GM12875 (cell line): ENCODE data around the gene C11orf58.

ENCODE experiments used
- H3K4me3 ChIP-seq: one replicate; pipeline ENCODE4 v1.5.1; 2011; ENCODE audit warnings: low read depth, low read length, control low read depth
- CTCF ChIP-seq: IDR thresholded peaks from 2 replicates; pipeline ENCODE4 v1.5.1; 2011; ENCODE audit warnings: low read depth, mild to moderate bottlenecking, control low read depth, inconsistent platforms, low read length, moderate library complexity, borderline replicate concordance; ENCODE audit not compliant: insufficient read depth

The C11orf58 gene

GRCh38 chr11:16791191-16791961 is 52.9 kb downstream of the C11orf58 start:
- no peak overlapping the region for H3K4me3 ChIP-seq
- TF ChIP-seq CTCF, result no peak

DNA sequence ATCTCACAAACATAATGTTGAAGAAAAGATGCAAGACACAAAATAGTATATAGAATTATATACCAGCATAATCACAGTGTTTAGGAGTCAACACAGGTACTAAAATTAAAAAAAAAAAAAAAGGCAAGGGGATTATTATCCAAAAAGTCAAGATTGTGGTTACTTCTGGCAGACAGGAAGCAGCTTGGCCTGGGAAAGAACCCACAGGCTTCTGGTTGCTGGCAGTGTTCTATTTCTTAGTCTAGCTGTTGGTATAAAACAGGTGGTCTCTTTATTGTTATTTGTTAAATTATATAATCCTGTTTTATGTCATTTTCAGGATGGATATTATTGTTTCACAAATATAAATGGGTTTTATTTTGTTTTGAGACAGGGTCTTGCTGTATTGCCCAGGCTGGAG is 54.0 kb downstream of the C11orf58 start:
- no peak for TF ChIP-seq CTCF
- no peak overlapping the region for H3K4me3 ChIP-seq

GRCh38 chr11:16793009-16793408 is 54.6 kb downstream of the C11orf58 start:
- no peak for TF ChIP-seq CTCF
- H3K4me3 ChIP-seq, result no peak overlapping the region

DNA sequence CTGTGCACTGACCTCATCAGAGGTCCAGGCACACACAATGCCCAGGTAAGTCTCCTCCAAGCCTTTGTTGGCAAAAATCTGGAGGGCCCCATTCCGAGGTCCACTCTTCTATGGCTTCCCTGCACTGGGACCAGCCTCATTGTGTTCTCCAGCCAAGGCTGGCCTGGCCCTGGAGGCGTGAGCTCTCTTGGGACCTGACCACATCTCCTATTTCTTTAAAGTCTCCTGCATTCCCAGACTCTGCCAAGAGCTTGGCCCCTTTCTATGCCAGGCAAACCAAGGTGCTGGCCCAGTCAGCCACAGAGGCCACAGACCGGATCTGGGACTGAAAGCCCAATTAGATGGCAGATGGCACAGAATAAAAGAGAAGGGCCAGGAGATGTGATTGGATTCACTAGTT is 55.1 kb downstream of the C11orf58 start:
- TF ChIP-seq CTCF, result no peak
- no peak overlapping the region for H3K4me3 ChIP-seq

- H3K4me3 ChIP-seq, result no peak overlapping the region
- TF ChIP-seq CTCF, result no peak
Observed at GRCh38 chr11:16794047-16794818, 55.8 kb downstream of the C11orf58 start.

GRCh38 chr11:16795146-16795545 is 56.7 kb downstream of the C11orf58 start:
- TF ChIP-seq CTCF, result no peak
- no peak overlapping the region for H3K4me3 ChIP-seq

DNA sequence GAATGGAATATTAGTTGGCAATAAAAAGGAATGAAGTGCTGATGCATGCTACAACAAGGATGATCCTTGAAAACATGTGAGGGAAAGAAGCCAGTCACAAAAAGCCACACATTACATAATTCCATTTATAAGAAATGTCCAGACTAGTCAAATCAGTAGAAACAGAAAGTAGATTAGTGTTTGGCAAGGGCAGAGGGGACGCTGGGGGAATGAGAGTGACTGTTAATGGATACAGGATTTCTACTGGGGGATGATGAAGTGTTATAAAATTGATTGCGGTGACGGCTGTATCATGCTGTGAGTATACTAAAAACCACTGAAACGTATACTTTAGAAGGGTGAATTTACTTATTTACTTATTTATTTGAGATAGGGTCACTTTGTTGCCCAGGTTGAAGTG is 57.9 kb downstream of the C11orf58 start:
- no peak overlapping the region for H3K4me3 ChIP-seq
- TF ChIP-seq CTCF, result no peak
